ENCODE data around the gene CCDC188. TPM values are rescaled to one million over a fixed set of nuclear protein-coding genes. Genes with fewer than 3 reads are reported as not detected.

Gene CCDC188
- total RNA-seq, 3 donors from 2014 or later (not counting 1 experiment from before 2014, with no cell fraction given): 0.64 TPM; not detected in 2

GRCh38 chr22:20172141-20172613 lies 21.3 kb upstream of the CCDC188 start:
- H3K36me3 ChIP-seq (ENCODE audit: control insufficient read depth, insufficient read depth, low read length): no peaks in the 10 kb centered on the region
- Mint-ChIP-seq H3K4me1 (no peaks in the 10 kb centered on the region), H3K9me3 (no peaks in the 10 kb centered on the region), H3K4me3 (no peak overlapping the region), H3K36me3 (no peaks in the 10 kb centered on the region), H3K27ac (no peak overlapping the region), H3K27me3 (ENCODE audit: low read depth in 2 of 2) (no peaks in the 10 kb centered on the region)
- ATAC-seq: no peak
- no peak for DNase-seq
- intact Hi-C loops (cut with micrococcal nuclease): no loop called here
- no peaks in the 10 kb centered on the region for H3K9me3 ChIP-seq (ENCODE audit: control insufficient read depth, insufficient read depth, low read length)
- no peak overlapping the region for H3K27ac ChIP-seq (ENCODE audit: low read length)
- no peak overlapping the region for H3K4me3 ChIP-seq (ENCODE audit: low read length)
- TF ChIP-seq, protein P1, sequence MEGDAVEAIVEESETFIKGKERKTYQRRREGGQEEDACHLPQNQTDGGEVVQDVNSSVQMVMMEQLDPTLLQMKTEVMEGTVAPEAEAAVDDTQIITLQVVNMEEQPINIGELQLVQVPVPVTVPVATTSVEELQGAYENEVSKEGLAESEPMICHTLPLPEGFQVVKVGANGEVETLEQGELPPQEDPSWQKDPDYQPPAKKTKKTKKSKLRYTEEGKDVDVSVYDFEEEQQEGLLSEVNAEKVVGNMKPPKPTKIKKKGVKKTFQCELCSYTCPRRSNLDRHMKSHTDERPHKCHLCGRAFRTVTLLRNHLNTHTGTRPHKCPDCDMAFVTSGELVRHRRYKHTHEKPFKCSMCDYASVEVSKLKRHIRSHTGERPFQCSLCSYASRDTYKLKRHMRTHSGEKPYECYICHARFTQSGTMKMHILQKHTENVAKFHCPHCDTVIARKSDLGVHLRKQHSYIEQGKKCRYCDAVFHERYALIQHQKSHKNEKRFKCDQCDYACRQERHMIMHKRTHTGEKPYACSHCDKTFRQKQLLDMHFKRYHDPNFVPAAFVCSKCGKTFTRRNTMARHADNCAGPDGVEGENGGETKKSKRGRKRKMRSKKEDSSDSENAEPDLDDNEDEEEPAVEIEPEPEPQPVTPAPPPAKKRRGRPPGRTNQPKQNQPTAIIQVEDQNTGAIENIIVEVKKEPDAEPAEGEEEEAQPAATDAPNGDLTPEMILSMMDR (IDR thresholded peaks at IDR 0.05): no peak
- H3K4me1 ChIP-seq (ENCODE audit: control insufficient read depth, insufficient read depth, low read length): no peaks in the 10 kb centered on the region
- no peaks in the 10 kb centered on the region for H3K27me3 ChIP-seq (ENCODE audit: control insufficient read depth, insufficient read depth, low read length)
- WGBS (ENCODE audit: insufficient coverage): 90% methylated on average over 10 of the region's 10 CpGs

- Histone ChIP-seq H3K9me3 (ENCODE audit: control insufficient read depth, insufficient read depth, low read length) (no peaks in the 10 kb centered on the region), H3K27ac (ENCODE audit: low read length) (no peak overlapping the region), H3K4me1 (ENCODE audit: control insufficient read depth, insufficient read depth, low read length) (no peaks in the 10 kb centered on the region), H3K36me3 (ENCODE audit: control insufficient read depth, insufficient read depth, low read length) (no peaks in the 10 kb centered on the region), H3K4me3 (ENCODE audit: low read length) (no peak overlapping the region), H3K27me3 (ENCODE audit: control insufficient read depth, insufficient read depth, low read length) (no peaks in the 10 kb centered on the region)
- no peaks in the 10 kb centered on the region for H3K9me3 Mint-ChIP-seq
- WGBS (ENCODE audit: insufficient coverage): 77% methylated on average over 12 of the region's 12 CpGs
- H3K36me3 Mint-ChIP-seq: no peaks in the 10 kb centered on the region
- H3K4me3 Mint-ChIP-seq: no peak overlapping the region
- no peak overlapping the region for H3K27ac Mint-ChIP-seq
- TF ChIP-seq, protein P1 (IDR thresholded peaks at IDR 0.05): no peak
- no peaks in the 10 kb centered on the region for H3K4me1 Mint-ChIP-seq
- intact Hi-C loops (cut with micrococcal nuclease): no loop called here
- ATAC-seq (no peak), DNase-seq (no peak)
- no peaks in the 10 kb centered on the region for H3K27me3 Mint-ChIP-seq (ENCODE audit: low read depth in 2 of 2)
Observed at GRCh38 chr22:20171288-20172140, 20.7 kb upstream of the CCDC188 start.

- no peaks in the 10 kb centered on the region for H3K27me3 ChIP-seq (ENCODE audit: control insufficient read depth, insufficient read depth, low read length)
- ATAC-seq (no peak), DNase-seq (no peak)
- no peak overlapping the region for H3K4me3 Mint-ChIP-seq
- no peak overlapping the region for H3K27ac ChIP-seq (ENCODE audit: low read length)
- H3K36me3 Mint-ChIP-seq: no peaks in the 10 kb centered on the region
- no peaks in the 10 kb centered on the region for H3K9me3 Mint-ChIP-seq
- H3K4me3 ChIP-seq (ENCODE audit: low read length): no peak overlapping the region
- H3K27ac Mint-ChIP-seq: no peak overlapping the region
- intact Hi-C loops (cut with micrococcal nuclease): no loop called here
- WGBS (ENCODE audit: insufficient coverage): 90% methylated on average over 13 of the region's 13 CpGs
- no peaks in the 10 kb centered on the region for H3K4me1 ChIP-seq (ENCODE audit: control insufficient read depth, insufficient read depth, low read length)
- H3K36me3 ChIP-seq (ENCODE audit: control insufficient read depth, insufficient read depth, low read length): no peaks in the 10 kb centered on the region
- H3K9me3 ChIP-seq (ENCODE audit: control insufficient read depth, insufficient read depth, low read length): no peaks in the 10 kb centered on the region
- no peaks in the 10 kb centered on the region for H3K27me3 Mint-ChIP-seq (ENCODE audit: low read depth in 2 of 2)
- TF ChIP-seq, protein P1 (IDR thresholded peaks at IDR 0.05): no peak
- no peaks in the 10 kb centered on the region for H3K4me1 Mint-ChIP-seq
Observed at GRCh38 chr22:20170170-20170569, 19.3 kb upstream of the CCDC188 start.

Measured in natural killer cell (primary cell).